Colonic mucosa (tissue), 4 donors: ENCODE results near the gene KCNH8. TPM values are rescaled to one million over a fixed set of nuclear protein-coding genes. Genes with fewer than 3 reads are reported as not detected.

ENCODE experiments used
- DNase-seq: peaks from one replicate; pipeline ENCODE4 v3.0.0-alpha.2; 2020
- H3K27ac ChIP-seq: fragments of 200-600 bp; one replicate; pipeline ENCODE4 v1.8.0; 2021
- H3K27me3 ChIP-seq: fragments of 200-600 bp; one replicate; pipeline ENCODE4 v1.8.0; 2021
- H3K36me3 ChIP-seq: fragments of 200-600 bp; one replicate; pipeline ENCODE4 v1.8.0; 2021
- H3K4me1 ChIP-seq: fragments of 200-600 bp; one replicate; pipeline ENCODE4 v1.8.0; 2021; ENCODE audit warnings: mild to moderate bottlenecking
- H3K4me3 ChIP-seq: fragments of 200-600 bp; one replicate; pipeline ENCODE4 v1.8.0; 2021
- H3K9ac ChIP-seq, 2 donors: one replicate each; pipeline ENCODE4 v1.7.0; 2013; ENCODE audit warnings: control low read depth in 2 of 2, low read depth in 2 of 2, low read length in 2 of 2
- H3K9me3 ChIP-seq: fragments of 200-600 bp; one replicate; pipeline ENCODE4 v1.8.0; 2021
- CTCF ChIP-seq: fragments of 200-600 bp; IDR thresholded peaks from one replicate; pipeline ENCODE4 v1.8.0; 2022; ENCODE audit warnings: antibody characterized with exemption, mild to moderate bottlenecking
- intact Hi-C: fragments of 100-400 bp; cut with DNase I; formaldehyde crosslinking; loops from one replicate; pipeline ENCODE4 v1.14.1; 2022
- total RNA-seq, 2 donors: library from RNA; stranded (reverse); fragmentation: NEBNext Ultra II Directional in 1 of 2; extraction: Animal tissue kit (Norgen Biotek cat#: 25700) in 1 of 2; gene quantifications; one replicate each; pipeline ENCODE4 v1.2.1, GENCODE V29; 2021
- donor health status: healthy.
- donor health status: DM: no; HTN: no; CAD: no.
- donor health status: DM: no; HTN: no; CAD: no.

The KCNH8 gene
- total RNA-seq, 2 donors from 2014 or later: 0.77 TPM

- no peak overlapping the region for H3K4me3 ChIP-seq
- intact Hi-C loops: loop anchor here (2.0 to 5.0 kb wide), 2 partner anchors 192 to 518 kb away; no protein-coding TSS in a partner anchor
- peak; percentile 65 for TF ChIP-seq CTCF
- H3K4me1 ChIP-seq: no peaks in the 10 kb centered on the region
- no peaks in the 10 kb centered on the region for H3K27me3 ChIP-seq
- H3K9ac ChIP-seq: no peak overlapping the region
- H3K9me3 ChIP-seq: no peaks in the 10 kb centered on the region
- no peak overlapping the region for H3K27ac ChIP-seq
- no peaks in the 10 kb centered on the region for H3K36me3 ChIP-seq
- peak; percentile 18 for DNase-seq
Measured at GRCh38 chr3:19348941-19349564, 200.7 kb downstream of the KCNH8 start.

GRCh38 chr3:19357947-19358346 lies 209.6 kb downstream of the KCNH8 start:
- no peaks in the 10 kb centered on the region for H3K9me3 ChIP-seq
- no peak overlapping the region for H3K4me3 ChIP-seq
- H3K27me3 ChIP-seq: no peaks in the 10 kb centered on the region
- H3K27ac ChIP-seq: no peak overlapping the region
- no peak overlapping the region for H3K9ac ChIP-seq
- no peaks in the 10 kb centered on the region for H3K36me3 ChIP-seq
- H3K4me1 ChIP-seq: no peaks in the 10 kb centered on the region
- no peak for TF ChIP-seq CTCF
- DNase-seq: no peak
- intact Hi-C loops: no loop called here

GRCh38 chr3:19363071-19363470 lies 214.8 kb downstream of the KCNH8 start:
- no peak for TF ChIP-seq CTCF
- no peak overlapping the region for H3K9ac ChIP-seq

GRCh38 chr3:19364148-19364547 lies 215.8 kb downstream of the KCNH8 start:
- Histone ChIP-seq H3K27me3 (no peaks in the 10 kb centered on the region), H3K36me3 (no peaks in the 10 kb centered on the region), H3K4me1 (no peaks in the 10 kb centered on the region), H3K9ac (no peak overlapping the region), H3K4me3 (no peak overlapping the region), H3K9me3 (no peaks in the 10 kb centered on the region), H3K27ac (no peak overlapping the region)
- no peak for TF ChIP-seq CTCF
- DNase-seq: no peak
- intact Hi-C loops: no loop called here

More at GRCh38 chr3:19363071-19363470, 214.8 kb downstream of the KCNH8 start:
- H3K27me3 ChIP-seq: no peaks in the 10 kb centered on the region
- H3K36me3 ChIP-seq: no peaks in the 10 kb centered on the region
- H3K9me3 ChIP-seq: no peaks in the 10 kb centered on the region
- no peaks in the 10 kb centered on the region for H3K4me1 ChIP-seq
- H3K27ac ChIP-seq: no peak overlapping the region
- no peak for DNase-seq
- intact Hi-C loops: no loop called here
- H3K4me3 ChIP-seq: no peak overlapping the region

- Histone ChIP-seq H3K27ac (no peak overlapping the region), H3K36me3 (no peaks in the 10 kb centered on the region), H3K4me1 (no peaks in the 10 kb centered on the region), H3K9ac (no peak overlapping the region), H3K27me3 (no peaks in the 10 kb centered on the region), H3K9me3 (no peaks in the 10 kb centered on the region), H3K4me3 (no peak overlapping the region)
- DNase-seq: no peak
- no peak for TF ChIP-seq CTCF
- intact Hi-C loops: no loop called here
Measured at GRCh38 chr3:19365471-19365870, 217.2 kb downstream of the KCNH8 start.
